ENCODE measurements around the gene UCN2. TPM values are rescaled to one million over a fixed set of nuclear protein-coding genes. Genes with fewer than 3 reads are reported as not detected.

Gene UCN2
- total and polyA plus RNA-seq, 9 of the 15 experiments (the other 6 are each of a cell fraction or from before 2014, with no cell fraction given), result 0.08 to 0.11 TPM; not detected in 7

GRCh38 chr3:48595526-48596121 lies 32.0 kb upstream of the UCN2 start (continued):
- no peak for TF ChIP-seq ZNF511 (CRISPR knock-in tag; IDR thresholded peaks at IDR 0.05)
- TF ChIP-seq HMGXB4 (CRISPR knock-in tag; IDR thresholded peaks at IDR 0.05), result no peak
- TF ChIP-seq, protein P1, sequence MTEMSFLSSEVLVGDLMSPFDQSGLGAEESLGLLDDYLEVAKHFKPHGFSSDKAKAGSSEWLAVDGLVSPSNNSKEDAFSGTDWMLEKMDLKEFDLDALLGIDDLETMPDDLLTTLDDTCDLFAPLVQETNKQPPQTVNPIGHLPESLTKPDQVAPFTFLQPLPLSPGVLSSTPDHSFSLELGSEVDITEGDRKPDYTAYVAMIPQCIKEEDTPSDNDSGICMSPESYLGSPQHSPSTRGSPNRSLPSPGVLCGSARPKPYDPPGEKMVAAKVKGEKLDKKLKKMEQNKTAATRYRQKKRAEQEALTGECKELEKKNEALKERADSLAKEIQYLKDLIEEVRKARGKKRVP (CRISPR knock-in tag; IDR thresholded peaks at IDR 0.05), result no peak
- peak; percentile 93 for TF ChIP-seq ATF3 (IDR thresholded peaks at IDR 0.05)
- no peak for TF ChIP-seq ATF3 (CRISPR knock-in tag; conservative IDR thresholded peaks at IDR 0.05)
- TF ChIP-seq NR2C1 (IDR thresholded peaks at IDR 0.05), result no peak
- no peak for TF ChIP-seq NR2C1 (tag; IDR thresholded peaks at IDR 0.05)
- TF ChIP-seq ZNF740 (CRISPR knock-in tag; IDR thresholded peaks at IDR 0.05), result peak; percentile 76; the same call in 1 of the 2 replicates
- peak in 1 of 2 experiments; percentile 38; a peak in 1 of 4 replicates for TF ChIP-seq ZNF740 (tag; IDR thresholded peaks at IDR 0.05)
- TF ChIP-seq SRSF7 (optimal IDR thresholded peaks at IDR 0.05; ENCODE audit: low read depth, low read length), result no peak
- no peak for TF ChIP-seq ZKSCAN3 (CRISPR knock-in tag; IDR thresholded peaks at IDR 0.05)
- TF ChIP-seq EGR1 (conservative IDR thresholded peaks at IDR 0.05), result no peak
- no peak for TF ChIP-seq BCLAF1 (IDR thresholded peaks at IDR 0.05; ENCODE audit: borderline replicate concordance in 1 of 2, control insufficient read depth in 1 of 2, low read depth in 2 of 2, low read length in 1 of 2)
- peak; percentile 54 for TF ChIP-seq ARID1B (IDR thresholded peaks at IDR 0.05)
- no peak for TF ChIP-seq ZNF431 (CRISPR knock-in tag; IDR thresholded peaks at IDR 0.05)
- TF ChIP-seq NFIC (IDR thresholded peaks at IDR 0.05), result peak; percentile 91
- TF ChIP-seq ZNF354B (CRISPR knock-in tag; IDR thresholded peaks at IDR 0.05), result no peak
- TF ChIP-seq RBM25 (IDR thresholded peaks at IDR 0.05; ENCODE audit: low read depth, low read length, severe bottlenecking), result no peak
- TF ChIP-seq ZNF717 (CRISPR knock-in tag; IDR thresholded peaks at IDR 0.05), result no peak
- 0 out of 2 replicates have a peak, but pooled peaks have one; percentile 19 for TF ChIP-seq CTBP1 (IDR thresholded peaks at IDR 0.05; ENCODE audit: borderline replicate concordance)

Measured in K562 (cell line).